Measurements from ENCODE around the gene KHK.
A peak's percentile ranks its signal among the peaks of the same experiment; 100 is the strongest.
"Not testable (repeated sequence)": the region's sequence is repeated elsewhere in the genome, so short reads cannot be mapped to it uniquely, and the experiment has no call there.

KHK gene

DNA sequence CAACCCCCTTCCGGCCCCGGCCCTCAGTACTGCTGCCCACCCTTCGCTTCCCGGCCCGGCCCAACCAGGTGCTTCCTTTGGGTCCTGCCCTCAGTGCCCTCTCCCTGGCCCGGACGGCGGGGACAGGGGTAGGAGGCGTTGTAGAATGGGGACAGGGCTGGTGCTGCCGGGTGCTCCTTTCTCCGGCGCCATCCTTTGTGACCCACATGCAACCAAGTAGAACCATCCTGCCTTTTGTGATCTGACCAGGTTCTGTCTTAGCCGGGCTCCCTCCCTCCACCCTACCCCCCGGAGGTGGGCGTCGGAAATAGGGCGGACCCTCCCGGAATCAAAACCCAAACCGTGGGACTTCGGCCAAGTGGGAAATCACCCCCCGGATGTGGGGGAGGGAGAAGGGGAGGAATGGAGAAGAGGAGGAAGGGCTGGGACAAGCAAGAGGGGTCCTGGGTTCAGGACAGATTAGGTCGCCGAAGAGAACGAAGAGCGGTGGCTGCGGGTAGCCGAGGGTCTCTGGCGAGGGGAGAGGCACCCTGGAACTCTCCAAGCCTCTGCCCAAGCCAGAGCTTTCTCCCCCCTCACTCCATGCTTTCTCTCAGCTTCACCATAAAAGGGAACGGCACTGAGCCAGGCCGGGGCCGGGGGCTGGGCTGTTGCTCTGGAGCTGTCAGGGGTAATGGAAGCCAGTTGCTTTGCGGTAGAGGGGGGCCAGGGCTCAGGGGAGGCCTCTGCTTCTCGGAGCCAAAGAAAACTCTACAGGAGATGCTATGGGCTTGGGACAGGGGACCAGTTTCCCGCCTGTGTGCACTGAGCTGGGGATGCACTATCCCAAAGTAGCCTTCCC lies 14.4 kb upstream of the KHK start:
- Histone ChIP-seq H3K4me3 (ENCODE audit: low read depth, low read length) (peak overlapping the region; percentile 61), H3K27ac (peak overlapping the region; percentile 81), H3K27me3 (replicated peaks) (no peaks in the 10 kb centered on the region), H3K36me3 (replicated peaks) (peaks cover 26% of the 10 kb centered on the region)
- in situ Hi-C loops (cut with HindIII; ENCODE audit: low pct_ligation_motif_present, low sequenced_read_pairs), result no loop called here
- DNase-seq, result no peak
- TF ChIP-seq, protein P1, sequence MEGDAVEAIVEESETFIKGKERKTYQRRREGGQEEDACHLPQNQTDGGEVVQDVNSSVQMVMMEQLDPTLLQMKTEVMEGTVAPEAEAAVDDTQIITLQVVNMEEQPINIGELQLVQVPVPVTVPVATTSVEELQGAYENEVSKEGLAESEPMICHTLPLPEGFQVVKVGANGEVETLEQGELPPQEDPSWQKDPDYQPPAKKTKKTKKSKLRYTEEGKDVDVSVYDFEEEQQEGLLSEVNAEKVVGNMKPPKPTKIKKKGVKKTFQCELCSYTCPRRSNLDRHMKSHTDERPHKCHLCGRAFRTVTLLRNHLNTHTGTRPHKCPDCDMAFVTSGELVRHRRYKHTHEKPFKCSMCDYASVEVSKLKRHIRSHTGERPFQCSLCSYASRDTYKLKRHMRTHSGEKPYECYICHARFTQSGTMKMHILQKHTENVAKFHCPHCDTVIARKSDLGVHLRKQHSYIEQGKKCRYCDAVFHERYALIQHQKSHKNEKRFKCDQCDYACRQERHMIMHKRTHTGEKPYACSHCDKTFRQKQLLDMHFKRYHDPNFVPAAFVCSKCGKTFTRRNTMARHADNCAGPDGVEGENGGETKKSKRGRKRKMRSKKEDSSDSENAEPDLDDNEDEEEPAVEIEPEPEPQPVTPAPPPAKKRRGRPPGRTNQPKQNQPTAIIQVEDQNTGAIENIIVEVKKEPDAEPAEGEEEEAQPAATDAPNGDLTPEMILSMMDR (IDR thresholded peaks at IDR 0.05; ENCODE audit: low read depth, low read length, missing control alignments), result no peak

DNA sequence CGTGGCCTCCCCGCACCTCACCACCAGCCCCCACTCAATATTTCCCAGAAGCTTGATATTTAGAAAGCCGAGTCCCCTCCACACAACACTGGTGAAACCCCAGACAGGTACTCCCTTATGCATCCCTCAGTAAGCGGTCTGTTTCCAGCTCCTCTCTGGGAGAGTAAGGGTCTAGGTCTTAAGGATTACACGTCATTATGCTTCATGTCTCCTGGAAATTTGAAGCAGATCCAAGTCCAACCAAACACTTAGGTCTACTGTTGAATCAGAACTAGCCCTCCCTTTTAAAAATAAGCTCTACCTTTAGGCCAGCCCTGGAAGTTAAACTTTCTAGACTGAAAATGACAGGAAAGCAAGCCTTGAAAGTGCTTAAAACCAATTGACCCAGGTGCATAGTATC lies 13.7 kb upstream of the KHK start:
- H3K4me3 ChIP-seq (ENCODE audit: low read depth, low read length), result no peak overlapping the region
- DNase-seq, result no peak
- H3K36me3 ChIP-seq (replicated peaks), result peaks cover 19% of the 10 kb centered on the region
- no peaks in the 10 kb centered on the region for H3K27me3 ChIP-seq (replicated peaks)
- H3K27ac ChIP-seq, result peak overlapping the region; percentile 81
- in situ Hi-C loops (cut with HindIII; ENCODE audit: low pct_ligation_motif_present, low sequenced_read_pairs), result no loop called here
- TF ChIP-seq, protein P1 (IDR thresholded peaks at IDR 0.05; ENCODE audit: low read depth, low read length, missing control alignments), result no peak

DNA sequence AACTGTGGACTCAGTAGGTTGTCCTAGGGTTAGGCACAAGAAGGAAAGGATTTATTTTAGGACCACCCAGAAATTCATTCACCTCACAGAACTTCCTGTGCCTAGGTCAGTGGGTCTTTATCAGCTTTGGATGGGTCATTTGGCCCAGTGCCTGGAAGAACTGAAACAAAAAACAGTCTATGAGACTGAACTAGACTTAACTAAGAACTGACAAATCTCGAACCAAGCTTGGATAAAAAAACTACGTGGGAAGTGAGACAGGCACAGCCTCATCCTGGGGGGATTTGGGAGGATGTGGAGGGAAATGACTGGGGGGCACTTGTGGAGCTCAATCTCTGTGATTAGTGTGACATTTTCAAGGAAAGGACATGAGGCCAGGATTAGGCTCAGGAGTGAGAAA lies 12.8 kb upstream of the KHK start:
- TF ChIP-seq, protein P1 (IDR thresholded peaks at IDR 0.05; ENCODE audit: low read depth, low read length, missing control alignments), result no peak
- H3K4me3 ChIP-seq (ENCODE audit: low read depth, low read length), result no peak overlapping the region
- in situ Hi-C loops (cut with HindIII; ENCODE audit: low pct_ligation_motif_present, low sequenced_read_pairs), result no loop called here
- no peak overlapping the region for H3K27ac ChIP-seq
- no peak for DNase-seq
- H3K36me3 ChIP-seq (replicated peaks), result peaks cover 11% of the 10 kb centered on the region
- H3K27me3 ChIP-seq (replicated peaks), result no peaks in the 10 kb centered on the region

DNA sequence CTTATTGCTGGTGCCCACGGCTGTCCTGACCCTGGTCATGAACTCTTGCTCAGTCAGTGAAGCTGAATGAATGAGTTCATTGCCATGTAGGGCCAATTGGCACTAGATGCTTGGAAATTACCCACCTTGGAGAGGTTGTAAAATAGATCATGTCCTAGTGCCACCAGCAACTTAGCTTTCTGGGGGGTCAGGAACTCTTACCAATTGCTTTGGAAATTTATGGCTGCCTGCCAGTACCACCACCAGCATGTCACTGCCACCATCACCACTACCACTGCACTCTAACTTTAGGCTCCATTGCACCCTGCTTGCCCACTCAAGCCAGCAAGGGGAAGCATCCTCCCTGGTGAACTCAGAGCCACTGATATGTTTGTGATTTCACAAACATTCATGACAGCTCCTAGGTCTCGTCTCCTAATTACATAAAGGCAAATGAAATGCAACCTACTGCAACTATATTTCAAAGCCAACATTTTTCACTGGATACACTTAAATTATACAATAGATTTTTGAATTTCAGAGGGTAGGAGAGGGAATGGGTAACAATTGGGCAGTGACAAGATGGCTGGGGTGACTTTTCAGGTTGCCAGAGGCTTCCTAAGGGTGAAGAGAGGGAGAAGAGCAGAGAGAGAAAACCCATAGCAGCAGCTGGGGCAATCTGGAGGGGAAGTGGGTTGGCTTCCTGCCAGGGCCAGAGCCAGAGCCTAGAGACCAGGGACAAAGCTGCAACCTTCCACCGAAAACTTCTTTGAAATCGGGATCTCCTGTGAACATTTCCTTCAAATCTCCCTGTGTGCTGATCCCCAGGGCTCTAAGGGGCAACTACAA lies 11.6 kb upstream of the KHK start:
- no peak overlapping the region for H3K27ac ChIP-seq
- H3K4me3 ChIP-seq (ENCODE audit: low read depth, low read length), result no peak overlapping the region
- TF ChIP-seq, protein P1 (IDR thresholded peaks at IDR 0.05; ENCODE audit: low read depth, low read length, missing control alignments), result no peak
- DNase-seq, result no peak
- in situ Hi-C loops (cut with HindIII; ENCODE audit: low pct_ligation_motif_present, low sequenced_read_pairs), result no loop called here
- peaks cover 2% of the 10 kb centered on the region for H3K36me3 ChIP-seq (replicated peaks)
- no peaks in the 10 kb centered on the region for H3K27me3 ChIP-seq (replicated peaks)

DNA sequence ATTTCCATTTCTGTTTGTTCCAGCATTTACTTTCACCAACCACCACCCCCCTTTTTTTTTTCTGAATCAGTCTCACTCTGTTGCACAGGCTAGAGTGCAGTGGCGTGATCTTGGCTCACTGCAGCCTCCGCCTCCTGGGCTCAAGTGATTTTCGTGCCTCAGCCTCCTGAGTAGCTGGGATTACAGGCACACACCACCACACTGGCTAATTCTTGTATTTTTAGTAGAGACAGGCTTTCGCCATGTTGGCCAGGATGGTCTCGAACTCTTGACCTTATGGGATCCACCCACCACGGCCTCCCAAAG lies 11.1 kb upstream of the KHK start:
- H3K36me3 ChIP-seq (replicated peaks); H3K27ac ChIP-seq; H3K27me3 ChIP-seq (replicated peaks); in situ Hi-C loops (cut with HindIII; ENCODE audit: low pct_ligation_motif_present, low sequenced_read_pairs); H3K4me3 ChIP-seq (ENCODE audit: low read depth, low read length); DNase-seq: not testable (repeated sequence)

DNA sequence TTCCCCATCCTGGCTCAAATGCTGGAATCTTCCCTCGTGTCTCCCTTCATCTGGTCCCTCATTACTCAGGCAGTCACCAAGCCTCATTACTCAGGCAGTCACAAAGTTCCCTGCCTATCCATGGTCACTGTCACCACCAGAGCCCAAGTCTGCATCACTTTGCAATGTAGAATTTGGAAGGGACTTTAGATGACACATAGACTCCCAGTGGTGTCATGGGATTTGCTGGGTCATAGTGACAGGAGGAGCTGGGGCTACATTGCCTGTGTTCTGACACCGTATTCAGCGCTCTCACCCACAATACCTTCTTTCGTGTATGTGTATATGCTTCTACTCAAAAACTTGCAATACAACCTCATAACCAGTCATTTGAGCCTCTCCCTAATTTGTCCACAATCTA lies 10.2 kb upstream of the KHK start:
- Histone ChIP-seq H3K27ac (no peak overlapping the region), H3K36me3 (replicated peaks) (peaks cover under 1% of the 10 kb centered on the region), H3K27me3 (replicated peaks) (no peaks in the 10 kb centered on the region), H3K4me3 (ENCODE audit: low read depth, low read length) (no peak overlapping the region)
- TF ChIP-seq, protein P1 (IDR thresholded peaks at IDR 0.05; ENCODE audit: low read depth, low read length, missing control alignments), result no peak
- no peak for DNase-seq
- in situ Hi-C loops (cut with HindIII; ENCODE audit: low pct_ligation_motif_present, low sequenced_read_pairs), result no loop called here

Data from brain microvascular endothelial cell (primary cell).